HL-60 (cell line): Measurements from ENCODE around the gene SCLY.

ENCODE experiments used
- DNase-seq, 2 experiments: peaks; one replicate each; pipeline ENCODE4 v3.0.0-alpha.2; 2010 to 2020; ENCODE audit warnings: low read depth in 1 of 2, low spot score in 1 of 2
- H3K27ac ChIP-seq: fragments of 250-450 bp; sonication (Bioruptor Pico); replicated peaks from 2 replicates; pipeline ENCODE4 v1.5.1; 2020; ENCODE audit warnings: mild to moderate bottlenecking, moderate library complexity
- H3K27me3 ChIP-seq: fragments of 250-450 bp; sonication (Bioruptor Pico); 2 replicates; pipeline ENCODE4 v1.5.1; 2021; ENCODE audit warnings: mild to moderate bottlenecking, moderate library complexity; ENCODE audit not compliant: insufficient read depth, poor library complexity, severe bottlenecking
- H3K4me3 ChIP-seq: replicated peaks from 2 replicates; pipeline ENCODE4 v1.5.1; 2011; ENCODE audit warnings: mild to moderate bottlenecking, control low read depth, low read length; ENCODE audit not compliant: insufficient read depth
- GABPA ChIP-seq: IDR thresholded peaks from 2 replicates; pipeline ENCODE4 v1.6.1; 2012; ENCODE audit warnings: low read depth
- POLR2AphosphoS5 ChIP-seq: IDR thresholded peaks from 2 replicates; pipeline ENCODE4 v1.6.1; 2012; ENCODE audit warnings: low read depth
- SPI1 ChIP-seq: IDR thresholded peaks from 2 replicates; pipeline ENCODE4 v1.6.1; 2012; ENCODE audit warnings: low read depth, mild to moderate bottlenecking, borderline replicate concordance
- TF ChIP-seq, protein P1 (sequence below): IDR thresholded peaks from one replicate; pipeline ENCODE4 v1.5.1; 2011; ENCODE audit warnings: low read length, control low read depth, inconsistent platforms; ENCODE audit not compliant: insufficient read depth
- TF ChIP-seq, protein P2 (sequence below): IDR thresholded peaks from 2 replicates; pipeline ENCODE4 v1.6.1; 2012; ENCODE audit warnings: low read depth; ENCODE audit not compliant: insufficient replicate concordance

The SCLY gene

DNA sequence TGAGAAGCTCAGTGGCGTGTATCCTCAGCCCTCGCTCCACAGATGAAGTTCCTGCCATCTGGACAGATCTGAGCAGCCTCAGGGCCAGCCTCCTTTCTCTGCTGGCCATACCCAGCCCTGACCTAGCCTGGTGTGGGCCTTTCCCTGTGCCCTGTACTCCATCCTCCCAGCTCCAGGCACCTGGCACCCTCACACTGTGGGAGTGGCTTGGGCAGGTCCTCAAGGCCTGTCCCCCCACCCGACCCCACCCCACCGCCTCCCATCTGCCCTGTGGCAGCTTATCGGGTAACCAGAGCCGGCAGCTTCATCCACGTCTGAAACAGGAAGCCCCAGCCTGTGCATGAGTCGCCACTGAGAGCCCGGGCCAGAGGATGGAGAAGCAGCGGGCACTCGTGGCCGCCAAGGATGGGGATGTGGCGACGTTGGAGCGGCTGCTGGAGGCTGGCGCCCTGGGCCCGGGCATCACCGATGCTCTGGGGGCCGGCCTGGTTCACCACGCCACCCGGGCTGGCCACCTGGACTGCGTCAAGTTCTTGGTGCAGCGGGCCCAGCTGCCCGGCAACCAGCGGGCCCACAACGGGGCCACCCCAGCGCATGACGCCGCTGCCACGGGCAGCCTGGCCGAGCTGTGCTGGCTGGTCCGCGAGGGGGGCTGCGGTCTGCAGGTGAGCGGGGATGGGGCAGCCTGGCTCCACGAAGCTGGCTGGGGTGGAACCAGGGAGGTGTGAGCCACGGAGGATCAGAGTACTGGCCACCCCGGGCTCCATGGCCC, 39.4 kb downstream of the SCLY start, which contains the start of gene ESPNL:
TSS of gene ESPNL (plus strand) at position 292 of the 772 bp plus-strand sequence. CDS start at position 372, 80 bp downstream.
- DNase-seq: no peak
- no peaks in the 10 kb centered on the region for H3K27me3 ChIP-seq
- H3K27ac ChIP-seq: no peak within 1 kb of the TSS
- no peak within 1 kb of the TSS for H3K4me3 ChIP-seq
- TF ChIP-seq, protein P1, sequence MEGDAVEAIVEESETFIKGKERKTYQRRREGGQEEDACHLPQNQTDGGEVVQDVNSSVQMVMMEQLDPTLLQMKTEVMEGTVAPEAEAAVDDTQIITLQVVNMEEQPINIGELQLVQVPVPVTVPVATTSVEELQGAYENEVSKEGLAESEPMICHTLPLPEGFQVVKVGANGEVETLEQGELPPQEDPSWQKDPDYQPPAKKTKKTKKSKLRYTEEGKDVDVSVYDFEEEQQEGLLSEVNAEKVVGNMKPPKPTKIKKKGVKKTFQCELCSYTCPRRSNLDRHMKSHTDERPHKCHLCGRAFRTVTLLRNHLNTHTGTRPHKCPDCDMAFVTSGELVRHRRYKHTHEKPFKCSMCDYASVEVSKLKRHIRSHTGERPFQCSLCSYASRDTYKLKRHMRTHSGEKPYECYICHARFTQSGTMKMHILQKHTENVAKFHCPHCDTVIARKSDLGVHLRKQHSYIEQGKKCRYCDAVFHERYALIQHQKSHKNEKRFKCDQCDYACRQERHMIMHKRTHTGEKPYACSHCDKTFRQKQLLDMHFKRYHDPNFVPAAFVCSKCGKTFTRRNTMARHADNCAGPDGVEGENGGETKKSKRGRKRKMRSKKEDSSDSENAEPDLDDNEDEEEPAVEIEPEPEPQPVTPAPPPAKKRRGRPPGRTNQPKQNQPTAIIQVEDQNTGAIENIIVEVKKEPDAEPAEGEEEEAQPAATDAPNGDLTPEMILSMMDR: no peak
- TF ChIP-seq POLR2AphosphoS5: no peak
- TF ChIP-seq, protein P2, sequence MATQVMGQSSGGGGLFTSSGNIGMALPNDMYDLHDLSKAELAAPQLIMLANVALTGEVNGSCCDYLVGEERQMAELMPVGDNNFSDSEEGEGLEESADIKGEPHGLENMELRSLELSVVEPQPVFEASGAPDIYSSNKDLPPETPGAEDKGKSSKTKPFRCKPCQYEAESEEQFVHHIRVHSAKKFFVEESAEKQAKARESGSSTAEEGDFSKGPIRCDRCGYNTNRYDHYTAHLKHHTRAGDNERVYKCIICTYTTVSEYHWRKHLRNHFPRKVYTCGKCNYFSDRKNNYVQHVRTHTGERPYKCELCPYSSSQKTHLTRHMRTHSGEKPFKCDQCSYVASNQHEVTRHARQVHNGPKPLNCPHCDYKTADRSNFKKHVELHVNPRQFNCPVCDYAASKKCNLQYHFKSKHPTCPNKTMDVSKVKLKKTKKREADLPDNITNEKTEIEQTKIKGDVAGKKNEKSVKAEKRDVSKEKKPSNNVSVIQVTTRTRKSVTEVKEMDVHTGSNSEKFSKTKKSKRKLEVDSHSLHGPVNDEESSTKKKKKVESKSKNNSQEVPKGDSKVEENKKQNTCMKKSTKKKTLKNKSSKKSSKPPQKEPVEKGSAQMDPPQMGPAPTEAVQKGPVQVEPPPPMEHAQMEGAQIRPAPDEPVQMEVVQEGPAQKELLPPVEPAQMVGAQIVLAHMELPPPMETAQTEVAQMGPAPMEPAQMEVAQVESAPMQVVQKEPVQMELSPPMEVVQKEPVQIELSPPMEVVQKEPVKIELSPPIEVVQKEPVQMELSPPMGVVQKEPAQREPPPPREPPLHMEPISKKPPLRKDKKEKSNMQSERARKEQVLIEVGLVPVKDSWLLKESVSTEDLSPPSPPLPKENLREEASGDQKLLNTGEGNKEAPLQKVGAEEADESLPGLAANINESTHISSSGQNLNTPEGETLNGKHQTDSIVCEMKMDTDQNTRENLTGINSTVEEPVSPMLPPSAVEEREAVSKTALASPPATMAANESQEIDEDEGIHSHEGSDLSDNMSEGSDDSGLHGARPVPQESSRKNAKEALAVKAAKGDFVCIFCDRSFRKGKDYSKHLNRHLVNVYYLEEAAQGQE: no peak
- no peak for TF ChIP-seq GABPA
- no peak for TF ChIP-seq SPI1

DNA sequence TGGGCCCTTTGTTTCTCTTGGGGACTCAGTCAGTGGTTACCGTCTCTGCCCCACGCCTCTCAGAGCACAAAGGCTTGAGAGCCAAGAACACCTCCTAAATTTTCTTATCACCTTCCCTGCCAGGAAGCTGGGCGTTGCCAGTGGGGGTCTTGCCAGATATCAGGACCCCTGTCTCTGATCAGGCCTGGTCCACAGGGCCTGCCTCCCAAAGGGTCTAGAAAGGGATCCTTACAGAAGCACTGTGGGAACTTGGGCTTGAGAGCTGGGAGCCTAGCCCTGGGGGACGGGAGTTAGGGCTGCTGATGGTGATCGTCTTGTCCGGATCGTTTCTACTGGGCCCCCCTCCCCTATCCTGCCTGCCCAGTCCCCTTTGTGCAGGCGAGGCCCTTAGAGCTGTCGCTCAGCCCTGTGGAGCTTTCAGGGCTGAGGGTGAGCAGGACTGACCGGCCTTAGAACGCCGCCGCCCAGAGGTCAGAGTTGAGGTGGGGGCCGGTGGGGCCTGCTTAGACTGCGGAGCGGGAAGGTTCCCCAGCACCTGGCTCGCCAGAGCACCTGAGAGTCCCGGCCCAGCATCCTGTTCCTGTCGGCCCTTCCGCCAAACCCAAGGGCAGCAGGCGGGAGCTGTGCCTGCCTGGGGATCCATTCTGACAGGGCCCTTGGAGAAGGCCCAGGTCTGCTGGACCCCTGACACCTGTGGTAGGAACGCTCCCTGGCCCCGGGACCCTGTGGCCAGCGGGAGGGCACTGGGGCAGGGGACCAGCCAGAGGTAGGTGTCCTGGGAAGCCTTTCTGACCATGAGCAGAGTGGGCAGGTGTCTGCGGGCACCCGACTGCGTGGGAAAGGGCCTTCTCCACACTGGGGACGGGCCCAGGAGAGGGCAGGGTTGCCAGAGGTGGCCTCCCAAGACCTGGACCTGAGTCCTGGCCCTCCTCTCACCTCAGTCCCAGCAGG, 40.3 kb downstream of the SCLY start:
- Histone ChIP-seq H3K4me3 (no peak overlapping the region), H3K27me3 (no peaks in the 10 kb centered on the region), H3K27ac (no peak overlapping the region)
- TF ChIP-seq SPI1 (no peak), POLR2AphosphoS5 (no peak), GABPA (no peak)
- TF ChIP-seq, protein P1: no peak
- TF ChIP-seq, protein P2: no peak
- DNase-seq: no peak

DNA sequence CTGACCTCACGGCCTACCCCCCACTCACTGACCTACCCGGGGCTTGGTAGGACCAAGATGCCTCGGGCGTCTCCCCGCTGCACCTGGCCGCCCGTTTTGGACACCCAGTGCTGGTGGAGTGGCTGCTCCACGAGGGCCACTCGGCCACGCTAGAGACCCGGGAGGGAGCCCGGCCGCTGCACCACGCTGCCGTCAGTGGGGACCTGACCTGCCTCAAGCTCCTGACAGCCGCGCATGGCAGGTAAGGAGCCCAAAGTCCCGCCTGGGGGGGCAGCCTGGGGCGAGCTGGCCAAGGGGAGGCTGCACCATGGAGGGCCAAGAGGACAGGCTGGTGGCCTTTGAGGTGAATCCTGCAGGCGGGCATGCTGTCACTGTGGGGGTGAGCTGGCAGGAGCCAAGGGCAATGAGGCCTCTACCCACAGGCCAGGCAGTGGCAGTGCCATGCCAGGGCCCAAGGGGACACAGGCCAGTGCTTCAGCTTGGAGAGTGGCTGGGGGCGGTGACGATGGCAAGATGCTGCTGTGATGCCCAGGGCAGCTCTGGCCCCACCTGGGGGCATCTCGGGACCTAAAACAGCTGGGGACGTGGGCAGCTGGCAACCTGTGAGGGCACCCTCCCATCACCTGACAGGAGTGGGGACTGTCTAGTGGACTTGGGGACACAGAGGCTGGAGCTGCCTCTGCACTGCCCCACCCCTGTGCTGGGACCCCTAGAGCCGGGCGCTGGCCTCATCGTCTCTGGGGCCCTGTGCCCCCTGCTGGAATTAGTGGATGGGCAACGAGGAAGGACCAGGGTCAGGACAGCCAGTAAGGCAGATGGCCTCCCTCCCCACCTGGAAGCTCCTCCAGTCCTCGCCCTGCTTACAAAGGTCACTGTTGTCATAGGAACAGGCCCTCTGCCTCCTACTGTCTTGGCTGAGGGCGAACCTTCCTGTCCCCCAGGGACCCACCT, 41.4 kb downstream of the SCLY start:
- TF ChIP-seq GABPA: no peak
- TF ChIP-seq, protein P2: no peak
- TF ChIP-seq, protein P1: no peak
- TF ChIP-seq POLR2AphosphoS5: no peak
- TF ChIP-seq SPI1: no peak
- Histone ChIP-seq H3K27me3 (no peaks in the 10 kb centered on the region), H3K4me3 (no peak overlapping the region), H3K27ac (no peak overlapping the region)
- DNase-seq: no peak
